SW 1271 (cell line): ENCODE measurements around the gene FRG2.
"Not testable (repeated sequence)": the region's sequence is repeated elsewhere in the genome, so short reads cannot be mapped to it uniquely, and the experiment has no call there.

Experiments
- DNase-seq, 2 experiments: peaks; one replicate each; lab custom pipeline; 2025; lab: John Stamatoyannopoulos, UW

The FRG2 gene

DNA sequence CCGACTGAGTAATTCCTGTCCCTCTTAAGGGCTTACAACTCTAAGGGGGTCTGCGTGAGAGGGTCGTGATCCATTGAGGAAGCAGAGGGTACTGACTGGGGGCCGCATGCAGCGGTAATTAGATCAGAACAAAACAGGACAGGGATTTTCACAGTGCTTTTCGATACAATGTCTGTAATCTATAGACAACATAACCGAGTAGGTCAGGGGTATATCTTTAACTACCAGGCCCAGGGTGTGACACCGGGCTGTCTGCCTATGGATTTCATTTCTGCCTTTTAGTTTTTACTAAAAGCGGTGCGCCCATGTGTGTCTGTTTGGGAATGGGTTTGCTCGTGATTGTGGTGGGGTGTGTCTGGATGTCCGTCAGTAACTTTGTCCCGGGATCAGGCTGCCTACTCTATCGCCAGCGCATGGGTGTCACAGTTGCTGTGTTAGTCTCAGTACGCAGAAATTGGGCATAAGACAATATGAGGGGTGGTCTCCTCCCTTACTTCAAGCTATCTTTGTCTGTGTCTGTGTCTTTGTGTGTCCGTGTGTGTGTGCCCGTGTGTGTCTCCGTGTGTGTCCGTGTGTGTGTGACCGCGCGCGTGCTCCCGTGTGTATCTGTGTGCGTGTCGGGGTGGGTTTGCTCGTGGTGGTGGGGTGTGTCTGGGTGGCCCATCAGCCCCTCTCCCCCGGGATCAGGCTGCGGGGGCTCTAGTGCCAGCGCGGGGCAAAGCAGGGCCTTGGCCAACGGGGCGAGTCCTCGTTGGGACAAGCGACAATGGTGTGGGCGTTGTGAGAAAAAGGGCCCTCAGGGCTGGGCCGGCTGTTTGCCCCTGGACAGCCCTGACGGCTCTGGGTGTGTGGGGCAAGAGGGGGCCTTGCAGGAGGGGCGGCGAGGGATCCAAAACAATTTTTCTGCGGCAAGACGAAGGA, 10.4 kb downstream of the FRG2 start:
- no peak for DNase-seq

DNA sequence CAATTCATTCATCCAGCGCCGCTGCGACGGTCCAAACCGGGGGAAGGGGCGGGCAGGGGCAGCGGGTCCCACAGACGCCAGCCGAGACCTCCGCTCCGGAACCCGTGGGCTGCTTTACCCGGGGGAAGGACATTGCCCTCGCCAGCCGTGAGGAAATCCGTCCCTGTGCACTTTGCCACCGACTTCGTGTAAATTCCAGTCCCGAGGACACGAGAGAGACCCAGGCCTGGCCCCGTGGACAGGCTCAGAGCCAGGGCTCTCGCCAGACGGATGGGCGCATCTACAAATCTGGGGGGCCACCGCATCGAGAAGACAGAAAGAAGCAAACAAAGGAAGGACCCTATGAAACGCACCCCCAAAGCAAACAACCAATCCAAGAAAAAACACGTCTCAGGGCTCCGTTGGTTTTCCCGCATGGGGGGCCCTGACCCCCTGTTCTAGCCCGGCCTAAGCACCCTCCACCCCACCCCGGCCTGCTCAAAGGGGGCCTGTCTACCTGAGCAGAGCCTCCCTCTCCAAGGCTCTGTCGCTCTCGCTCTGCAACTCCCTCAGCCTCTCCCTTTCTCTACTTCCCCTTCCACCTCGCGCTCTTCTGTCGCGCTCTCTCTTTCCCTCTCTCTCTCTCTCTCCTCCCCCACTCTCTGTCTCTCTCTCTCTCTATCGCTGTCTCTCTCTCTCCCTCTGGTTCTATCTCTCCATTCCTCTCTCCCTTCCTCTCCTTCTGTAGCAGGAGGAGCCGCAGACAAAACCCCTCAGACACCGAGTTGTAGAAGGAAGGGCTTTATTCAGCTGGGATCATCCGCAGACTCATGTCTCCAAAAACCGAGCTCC, 11.3 kb downstream of the FRG2 start:
- DNase-seq: no peak

DNA sequence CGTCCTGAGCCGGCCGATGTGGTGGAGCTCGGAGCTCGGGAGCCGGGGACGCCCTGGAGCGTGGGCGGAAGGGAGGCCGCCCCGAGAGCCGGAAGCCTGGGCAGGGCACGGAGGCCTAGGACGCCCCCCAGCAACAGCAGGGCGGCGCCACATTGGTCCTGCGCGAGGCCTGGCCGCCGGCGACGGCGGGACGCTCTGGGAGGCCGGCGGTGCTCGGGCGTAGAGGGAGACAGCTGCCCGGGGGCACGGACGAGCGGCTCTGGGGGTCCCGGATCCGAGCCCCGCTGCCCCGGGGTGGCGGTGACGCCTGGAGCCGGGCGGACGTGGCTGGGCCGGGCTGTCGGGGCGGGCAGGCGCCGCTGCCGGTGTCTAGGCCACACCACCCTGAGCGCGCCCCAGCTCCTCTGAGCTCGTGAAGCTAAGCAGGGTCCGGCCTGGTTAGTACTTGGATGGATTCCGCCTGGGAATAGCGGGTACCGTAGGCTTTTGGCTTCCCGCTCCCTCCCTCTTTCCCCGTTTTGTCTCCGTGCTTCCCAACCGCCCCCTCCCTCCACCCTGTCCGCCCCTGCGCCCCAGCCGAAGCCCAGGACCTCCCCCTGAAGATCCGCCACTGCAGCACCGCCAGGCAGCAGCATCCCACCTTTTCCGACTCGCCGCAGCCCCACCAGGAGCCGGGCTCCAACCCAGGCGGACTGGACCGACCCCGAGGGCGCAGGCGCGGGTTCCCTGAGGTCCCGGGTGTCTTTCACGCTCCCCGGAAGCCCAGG, 12.1 kb downstream of the FRG2 start:
- DNase-seq: no peak

DNA sequence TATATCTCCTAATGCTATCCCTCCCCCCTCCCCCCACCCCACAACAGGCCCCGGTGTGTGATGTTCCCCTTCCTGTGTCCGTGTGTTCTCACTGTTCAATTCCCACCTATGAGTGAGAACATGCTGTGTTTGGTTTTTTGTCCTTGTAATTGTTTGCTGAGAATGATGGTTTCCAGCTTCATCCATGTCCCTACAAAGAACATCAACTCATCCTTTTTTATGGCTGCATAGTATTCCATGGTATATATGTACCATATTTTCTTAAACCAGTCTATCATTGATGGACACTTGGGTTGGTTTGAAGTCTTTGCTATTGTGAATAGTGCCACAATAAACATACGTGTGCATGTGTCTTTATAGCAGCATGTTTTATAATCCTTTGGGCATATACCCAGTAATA, 37.1 kb downstream of the FRG2 start:
- not testable (repeated sequence) for DNase-seq

DNA sequence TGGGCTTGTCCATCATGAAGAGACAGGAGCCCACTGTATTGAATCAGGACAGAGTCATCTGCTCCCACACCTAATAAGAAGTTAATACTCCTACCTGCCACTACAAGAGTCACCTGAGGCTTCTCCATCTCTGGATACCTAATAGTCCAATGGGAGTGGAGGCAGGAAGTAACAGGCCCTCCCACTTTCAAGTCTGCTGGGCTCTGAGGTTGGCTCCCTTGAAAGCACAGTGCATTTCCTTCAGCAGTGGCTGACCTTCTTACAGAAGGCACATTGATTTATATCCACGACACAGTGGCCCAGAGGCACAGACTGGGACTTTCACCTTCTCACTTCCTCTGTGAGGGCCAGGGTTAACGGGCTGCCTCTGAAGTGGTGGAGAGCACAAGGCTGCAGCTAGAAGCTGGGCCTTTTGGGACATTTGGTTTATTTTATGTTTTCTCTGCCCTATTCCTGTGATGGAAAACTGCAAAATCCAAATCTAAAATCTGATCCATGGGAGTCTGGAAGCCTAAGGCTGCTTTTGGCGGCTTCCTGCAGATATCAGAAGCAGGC, 38.1 kb downstream of the FRG2 start:
- DNase-seq: no peak

DNA sequence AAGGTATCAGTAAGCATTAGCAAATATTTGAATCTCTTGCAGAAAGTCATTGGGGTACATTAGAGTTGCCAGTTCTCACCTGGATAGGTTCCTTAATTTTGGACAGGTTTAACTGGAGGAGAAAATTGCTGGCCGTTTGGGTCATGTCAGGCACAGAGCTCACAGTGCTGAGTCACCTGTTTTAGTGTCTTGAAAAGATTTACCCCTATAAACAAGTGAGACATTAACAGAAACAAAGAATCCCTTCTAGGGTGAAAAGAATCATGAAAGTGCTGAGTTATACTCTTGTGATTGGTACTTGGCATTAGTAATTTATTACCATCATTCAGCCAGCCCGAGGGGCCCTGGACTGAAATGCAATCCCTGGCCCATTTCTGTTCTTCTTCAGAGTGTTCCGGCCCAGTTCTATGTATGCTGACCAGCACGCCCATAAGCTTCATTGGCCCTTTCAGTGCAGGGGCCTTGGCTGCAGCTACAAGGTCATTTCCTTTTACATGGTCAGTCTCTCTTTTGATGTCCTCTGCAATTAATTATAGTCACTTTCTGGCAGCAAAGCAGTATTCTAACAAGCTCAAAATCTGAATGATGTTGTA, 41.3 kb downstream of the FRG2 start:
- DNase-seq: not testable (repeated sequence)

DNA sequence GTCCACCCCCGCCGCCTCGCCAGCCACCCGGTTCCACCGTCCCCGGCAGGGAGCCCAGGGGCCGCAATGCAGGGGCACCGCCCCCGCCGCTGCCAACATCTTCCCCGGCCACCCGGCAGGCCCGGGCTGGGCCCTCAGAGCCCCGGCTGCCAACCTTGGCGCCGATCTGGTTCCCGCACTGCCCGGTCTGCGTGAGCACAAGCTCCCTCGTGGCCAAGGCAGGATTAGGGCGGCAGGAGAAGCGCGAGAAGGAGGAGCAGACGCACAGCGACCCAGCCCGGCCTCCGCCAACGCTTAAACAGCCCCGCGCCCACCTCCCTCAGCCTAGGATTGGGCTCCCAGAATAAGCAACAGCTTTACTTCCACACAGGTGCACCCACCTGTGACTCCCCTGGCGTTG, 42.4 kb downstream of the FRG2 start:
- not testable (repeated sequence) for DNase-seq

DNA sequence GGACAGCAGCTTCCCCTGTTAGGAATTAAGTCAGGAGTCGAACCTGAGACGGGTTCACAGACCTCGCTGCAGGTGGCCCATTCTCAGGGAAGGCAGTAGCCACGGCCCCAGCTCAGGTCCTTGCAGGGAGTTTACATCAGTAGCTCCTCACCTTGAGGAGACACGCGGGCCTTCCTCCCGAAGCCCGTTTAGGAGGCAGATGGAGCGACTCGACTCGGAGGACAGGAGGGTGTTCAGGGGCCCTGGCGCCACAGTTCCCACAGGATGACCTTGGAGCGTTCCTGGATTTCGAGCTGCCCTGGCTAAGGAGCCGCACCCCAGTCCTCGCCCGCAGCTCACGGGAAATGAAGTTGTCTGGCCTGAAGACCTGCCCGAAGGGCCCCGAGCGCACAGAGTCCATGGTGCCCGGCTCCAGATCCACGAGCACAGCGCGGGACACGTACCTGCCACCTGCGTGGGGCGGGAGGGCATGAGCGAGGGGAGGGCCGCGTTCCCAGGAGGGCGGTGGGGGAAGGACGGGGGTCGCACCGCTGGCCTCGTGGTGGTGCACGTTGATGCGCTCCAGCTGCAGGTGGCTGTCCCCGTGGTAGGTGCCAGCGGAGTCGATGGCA, 43.0 kb downstream of the FRG2 start:
- not testable (repeated sequence) for DNase-seq

DNA sequence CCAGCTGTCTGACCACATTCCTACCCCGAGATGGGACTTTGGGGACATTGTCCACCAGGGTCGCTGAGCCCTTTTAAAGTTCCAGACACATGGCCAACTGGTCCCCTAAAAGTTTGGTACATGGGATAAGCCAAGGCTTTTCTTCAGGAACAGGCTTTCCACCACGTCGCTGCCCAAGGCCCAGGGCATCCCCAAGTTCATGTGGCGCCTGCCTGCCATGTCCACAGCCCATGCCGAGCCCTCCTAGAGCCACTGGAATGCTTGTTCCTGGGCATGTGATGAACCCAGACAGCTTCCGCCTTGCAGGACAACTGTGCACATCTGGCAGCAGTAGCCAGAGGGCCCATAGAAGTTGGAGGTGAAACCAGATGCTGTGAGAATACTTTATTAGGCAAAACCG, 45.1 kb downstream of the FRG2 start:
- no peak for DNase-seq

DNA sequence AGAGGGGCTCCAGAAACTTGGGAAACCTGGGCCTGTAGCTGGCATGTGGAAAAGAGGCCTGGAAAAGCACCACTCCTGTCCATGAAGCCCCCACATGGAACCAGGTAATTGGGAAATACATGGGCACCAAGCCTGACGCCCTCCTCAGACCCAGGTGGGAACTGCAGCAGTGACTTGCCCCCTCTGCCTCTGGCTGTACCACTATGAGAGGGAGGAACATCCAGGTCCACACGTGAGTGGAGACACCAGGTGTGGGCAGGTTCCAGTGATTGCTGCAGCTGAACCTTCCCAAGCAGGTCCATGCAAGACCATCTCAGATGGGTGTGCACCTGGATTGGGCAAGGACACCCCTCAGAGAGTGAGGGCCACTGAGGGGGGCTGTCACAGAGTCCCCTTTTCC, 46.8 kb downstream of the FRG2 start:
- DNase-seq: not testable (repeated sequence)

DNA sequence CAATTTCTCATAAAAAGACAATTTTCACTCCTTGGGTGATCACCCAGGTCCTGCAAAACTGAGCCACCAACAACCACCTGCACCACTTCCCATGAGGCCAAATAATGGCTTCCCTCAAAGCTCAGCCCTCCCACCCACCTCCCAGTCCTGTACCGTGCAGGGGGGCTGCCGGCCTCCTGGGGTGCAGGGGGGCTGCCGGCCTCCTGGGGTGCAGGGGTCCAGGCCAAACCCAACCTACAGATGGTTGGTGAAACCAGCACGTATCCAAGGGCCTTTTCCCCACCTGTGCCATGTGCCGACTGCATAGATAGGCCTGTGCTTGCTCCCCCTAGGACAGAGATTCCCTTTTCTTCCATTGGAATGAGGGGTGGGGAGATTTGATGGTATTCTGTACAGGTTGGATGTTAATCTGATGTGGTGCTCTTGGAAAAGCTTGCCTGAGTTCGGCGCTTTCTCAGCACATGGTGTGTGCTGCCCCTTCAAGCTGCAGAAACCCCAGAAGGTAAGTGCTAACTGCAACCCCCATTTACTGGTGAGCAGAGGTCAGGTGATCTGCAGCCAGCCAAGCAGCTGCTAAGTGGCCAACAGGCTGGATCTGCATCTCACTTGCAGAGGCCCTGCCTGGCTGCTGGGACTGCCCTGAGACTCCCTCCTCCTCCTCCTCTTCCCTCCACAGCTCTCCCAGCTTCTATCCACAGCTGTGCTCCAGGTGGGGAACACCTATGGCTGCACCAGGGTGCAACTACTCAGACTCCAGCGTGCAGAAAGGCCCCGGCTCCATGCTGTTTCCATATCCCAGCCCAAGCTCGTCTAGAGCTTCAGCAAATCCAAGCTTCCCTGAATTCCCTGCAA, 47.6 kb downstream of the FRG2 start:
- DNase-seq: no peak
